Smooth muscle cell (in vitro differentiated cells): Measurements from ENCODE around the gene DRC3. TPM values are rescaled to one million over a fixed set of nuclear protein-coding genes. Genes with fewer than 3 reads are reported as not detected.

ENCODE experiments used
- DNase-seq: peaks from one replicate; lab custom pipeline; 2025; ENCODE audit not compliant: unreplicated experiment; lab: John Stamatoyannopoulos, UW
- H2AFZ ChIP-seq: fragments of 200-600 bp; sonication (generic); 2 replicates; pipeline ENCODE4 v1.6.0; 2016; ENCODE audit warnings: antibody characterized with exemption, low read depth, mild to moderate bottlenecking
- H3F3A ChIP-seq: fragments of 200-600 bp; sonication (generic); 2 replicates; pipeline ENCODE4 v1.6.0; 2017; ENCODE audit warnings: antibody characterized with exemption, low read depth
- H3K27ac ChIP-seq: fragments of 200-600 bp; sonication (generic); 2 replicates; pipeline ENCODE4 v1.5.1; 2016; ENCODE audit warnings: low read depth, mild to moderate bottlenecking
- H3K27me3 ChIP-seq: fragments of 200-600 bp; sonication (generic); 2 replicates; pipeline ENCODE4 v1.6.1; 2016; ENCODE audit warnings: low read depth, mild to moderate bottlenecking
- H3K36me3 ChIP-seq: fragments of 200-600 bp; sonication (generic); 2 replicates; pipeline ENCODE4 v1.5.1; 2016; ENCODE audit warnings: low read depth
- H3K4me1 ChIP-seq: fragments of 200-600 bp; sonication (generic); 2 replicates; pipeline ENCODE4 v1.5.1; 2016; ENCODE audit warnings: low read depth
- H3K4me2 ChIP-seq: fragments of 200-600 bp; sonication (generic); 2 replicates; pipeline ENCODE4 v1.6.0; 2016; ENCODE audit warnings: mild to moderate bottlenecking
- H3K4me3 ChIP-seq: fragments of 200-600 bp; sonication (generic); 2 replicates; pipeline ENCODE4 v1.5.1; 2016; ENCODE audit warnings: mild to moderate bottlenecking
- H3K79me2 ChIP-seq: fragments of 200-600 bp; sonication (generic); 2 replicates; pipeline ENCODE4 v1.6.0; 2016; ENCODE audit warnings: low read depth, mild to moderate bottlenecking
- H3K9ac ChIP-seq: fragments of 200-600 bp; sonication (generic); 2 replicates; pipeline ENCODE4 v1.6.0; 2016; ENCODE audit warnings: low read depth
- H3K9me3 ChIP-seq: fragments of 200-600 bp; sonication (generic); replicated peaks from 2 replicates; pipeline ENCODE4 v1.5.1; 2016; ENCODE audit warnings: low read depth
- H4K20me1 ChIP-seq: fragments of 200-600 bp; sonication (generic); 2 replicates; pipeline ENCODE4 v1.6.0; 2016; ENCODE audit warnings: low read depth
- CTCF ChIP-seq: fragments of 200-600 bp; sonication (generic); IDR thresholded peaks from 2 replicates; pipeline ENCODE4 v1.5.1; 2017; ENCODE audit warnings: borderline replicate concordance, mild to moderate bottlenecking, antibody characterized with exemption; ENCODE audit not compliant: insufficient read depth, poor library complexity, severe bottlenecking
- WGBS: methylation state at CpG from one replicate; pipeline ENCODE4 v1.1.7; 2016; ENCODE audit warnings: low lambda C conversion rate; 5-methylcytosine and 5-hydroxymethylcytosine counted together
- polyA plus RNA-seq: library from polyadenylated mRNA; unstranded; fragments of >200 nt; fragmentation: Nextera tagmentation; extraction: Ambion mirVana; gene quantifications from 2 replicates; pipeline ENCODE4 v1.2.1, GENCODE V29; 2016
- total RNA-seq: library from RNA; depleted of rRNA; stranded (reverse); fragments of >200 nt; gene quantifications from 2 replicates; pipeline ENCODE4 v1.2.3, GENCODE V29; 2014

The DRC3 gene
- total and polyA plus RNA-seq, 2 experiments from 2014 or later, result 0.72 to 0.83 TPM

GRCh38 chr17:17964710-17965109 lies 8.0 kb upstream of the DRC3 start:
- peaks cover 75% of the 10 kb centered on the region for H4K20me1 ChIP-seq
- no peaks in the 10 kb centered on the region for H3K27me3 ChIP-seq
- no peak overlapping the region for H3K27ac ChIP-seq
- no peaks in the 10 kb centered on the region for H3K9me3 ChIP-seq
- no peaks in the 10 kb centered on the region for H3K36me3 ChIP-seq
- H3F3A ChIP-seq, result peaks cover 7% of the 10 kb centered on the region
- peaks cover 91% of the 10 kb centered on the region for H3K79me2 ChIP-seq
- no peak for DNase-seq
- H3K4me1 ChIP-seq, result peaks cover under 1% of the 10 kb centered on the region
- no peak overlapping the region for H3K9ac ChIP-seq
- 76% methylated on average over 4 of the region's 4 CpGs for WGBS
- no peak overlapping the region for H2AFZ ChIP-seq
- H3K4me3 ChIP-seq, result no peak overlapping the region
- TF ChIP-seq CTCF, result no peak
- no peak overlapping the region for H3K4me2 ChIP-seq

GRCh38 chr17:17965152-17965721 lies 7.4 kb upstream of the DRC3 start:
- no peak overlapping the region for H3K27ac ChIP-seq
- peaks cover 4% of the 10 kb centered on the region for H3F3A ChIP-seq
- no peak for DNase-seq
- H3K4me1 ChIP-seq, result no peaks in the 10 kb centered on the region
- TF ChIP-seq CTCF, result no peak
- H3K36me3 ChIP-seq, result no peaks in the 10 kb centered on the region
- no peaks in the 10 kb centered on the region for H3K9me3 ChIP-seq
- no peak overlapping the region for H2AFZ ChIP-seq
- 90% methylated on average over 2 of the region's 2 CpGs for WGBS
- no peak overlapping the region for H3K4me2 ChIP-seq
- peaks cover 94% of the 10 kb centered on the region for H3K79me2 ChIP-seq
- no peaks in the 10 kb centered on the region for H3K27me3 ChIP-seq
- no peak overlapping the region for H3K9ac ChIP-seq
- no peak overlapping the region for H3K4me3 ChIP-seq
- H4K20me1 ChIP-seq, result peaks cover 74% of the 10 kb centered on the region

GRCh38 chr17:17966399-17966798 lies 6.3 kb upstream of the DRC3 start:
- no peak for TF ChIP-seq CTCF
- peaks cover 76% of the 10 kb centered on the region for H4K20me1 ChIP-seq
- no peaks in the 10 kb centered on the region for H3K9me3 ChIP-seq
- H3K27ac ChIP-seq, result no peak overlapping the region
- WGBS, result 90% methylated on average over 3 of the region's 3 CpGs
- no peaks in the 10 kb centered on the region for H3F3A ChIP-seq
- no peak overlapping the region for H3K4me2 ChIP-seq
- H3K4me3 ChIP-seq, result no peak overlapping the region
- no peaks in the 10 kb centered on the region for H3K36me3 ChIP-seq
- DNase-seq, result no peak
- H2AFZ ChIP-seq, result no peak overlapping the region
- H3K9ac ChIP-seq, result no peak overlapping the region
- H3K4me1 ChIP-seq, result peaks cover 2% of the 10 kb centered on the region
- peaks cover 94% of the 10 kb centered on the region for H3K79me2 ChIP-seq
- H3K27me3 ChIP-seq, result no peaks in the 10 kb centered on the region
